SK-N-SH treated with all-trans-retinoic acid at 6 μM for 48 hours (cell line): ENCODE data around the gene EFNA1.

Source experiments
- ESRRG ChIP-seq: fragments of 250-450 bp; sonication (Bioruptor Pico); IDR thresholded peaks from 2 replicates; pipeline ENCODE4 v1.6.1; 2021; ENCODE audit warnings: mild to moderate bottlenecking
- ISL1 ChIP-seq: fragments of 250-450 bp; sonication (Bioruptor Pico); IDR thresholded peaks from 2 replicates; pipeline ENCODE4 v2.1.2; 2022; ENCODE audit warnings: mild to moderate bottlenecking, moderate library complexity
- PATZ1 ChIP-seq: fragments of 250-450 bp; sonication (Bioruptor Pico); IDR thresholded peaks from 2 replicates; pipeline ENCODE4 v1.8.0; 2020; ENCODE audit warnings: mild to moderate bottlenecking, moderate library complexity, borderline replicate concordance
- SNAI2 ChIP-seq: fragments of 250-450 bp; sonication (Bioruptor Pico); IDR thresholded peaks from 2 replicates; pipeline ENCODE4 v1.5.0; 2020; ENCODE audit warnings: mild to moderate bottlenecking, moderate library complexity
- ZC3H10 ChIP-seq: fragments of 250-450 bp; sonication (Bioruptor Pico); IDR thresholded peaks from 2 replicates; pipeline ENCODE4 v1.5.1; 2021; ENCODE audit warnings: mild to moderate bottlenecking, moderate library complexity

- no peak for TF ChIP-seq ZC3H10 (CRISPR knock-in tag)
- TF ChIP-seq ISL1: no peak
- no peak for TF ChIP-seq PATZ1 (CRISPR knock-in tag)
- no peak for TF ChIP-seq SNAI2 (CRISPR knock-in tag)
- TF ChIP-seq ESRRG (CRISPR knock-in tag): no peak
Observed at GRCh38 chr1:155116113-155116764, 11.4 kb upstream of the EFNA1 start.
